Parathyroid adenoma (tissue), 2 donors: Measurements from ENCODE around the gene MINPP1.

Experiments used
- H2AFZ ChIP-seq: fragments of 300-600 bp; sonication (generic); one replicate; pipeline ENCODE4 v1.7.0; 2017; ENCODE audit warnings: antibody characterized with exemption, mild to moderate bottlenecking
- H3K27ac ChIP-seq: fragments of 300-600 bp; sonication (generic); one replicate; pipeline ENCODE4 v1.7.0; 2017
- H3K27me3 ChIP-seq: fragments of 300-600 bp; sonication (generic); one replicate; pipeline ENCODE4 v1.7.0; 2017; ENCODE audit warnings: low read length; ENCODE audit not compliant: control insufficient read depth, insufficient read depth
- H3K36me3 ChIP-seq: fragments of 300-600 bp; sonication (generic); one replicate; pipeline ENCODE4 v1.7.0; 2017; ENCODE audit warnings: low read length; ENCODE audit not compliant: control insufficient read depth, insufficient read depth
- H3K4me1 ChIP-seq: fragments of 300-600 bp; sonication (generic); one replicate; pipeline ENCODE4 v1.7.0; 2017; ENCODE audit warnings: control low read depth
- H3K4me2 ChIP-seq: fragments of 300-600 bp; sonication (generic); one replicate; pipeline ENCODE4 v1.7.0; 2017; ENCODE audit warnings: low read length
- H3K4me3 ChIP-seq: fragments of 300-600 bp; sonication (generic); one replicate; pipeline ENCODE4 v1.7.0; 2017; ENCODE audit warnings: low read depth, low read length
- H3K79me2 ChIP-seq: fragments of 300-600 bp; sonication (generic); one replicate; pipeline ENCODE4 v1.7.0; 2017; ENCODE audit warnings: control low read depth
- H3K9ac ChIP-seq: fragments of 300-600 bp; sonication (generic); one replicate; pipeline ENCODE4 v1.7.0; 2017; ENCODE audit warnings: mild to moderate bottlenecking
- H3K9me3 ChIP-seq: fragments of 300-600 bp; sonication (generic); one replicate; pipeline ENCODE4 v1.7.0; 2017; ENCODE audit warnings: low read length; ENCODE audit not compliant: control insufficient read depth
- CTCF ChIP-seq: fragments of 300-600 bp; sonication (generic); IDR thresholded peaks from one replicate; pipeline ENCODE4 v1.7.0; 2017; ENCODE audit warnings: antibody characterized with exemption, mild to moderate bottlenecking
- donor health status: primary hyperparathyroidism.

The MINPP1 gene

GRCh38 chr10:87506956-87507355 is 2.3 kb downstream of the MINPP1 start:
- Histone ChIP-seq H3K9ac (no peak overlapping the region), H3K4me2 (no peak overlapping the region), H3K9me3 (no peaks in the 10 kb centered on the region), H2AFZ (no peak overlapping the region), H3K4me3 (no peak overlapping the region), H3K4me1 (peaks cover 12% of the 10 kb centered on the region), H3K79me2 (peaks cover 10% of the 10 kb centered on the region), H3K36me3 (no peaks in the 10 kb centered on the region), H3K27me3 (no peaks in the 10 kb centered on the region), H3K27ac (no peak overlapping the region)
- TF ChIP-seq CTCF, result no peak

GRCh38 chr10:87507879-87508483 is 3.3 kb downstream of the MINPP1 start:
- no peaks in the 10 kb centered on the region for H3K36me3 ChIP-seq
- no peak overlapping the region for H3K27ac ChIP-seq
- peaks cover 10% of the 10 kb centered on the region for H3K79me2 ChIP-seq
- no peak overlapping the region for H3K4me2 ChIP-seq
- no peaks in the 10 kb centered on the region for H3K27me3 ChIP-seq
- no peak overlapping the region for H2AFZ ChIP-seq
- no peak overlapping the region for H3K4me3 ChIP-seq
- no peak overlapping the region for H3K9ac ChIP-seq
- no peaks in the 10 kb centered on the region for H3K9me3 ChIP-seq
- H3K4me1 ChIP-seq, result peaks cover 12% of the 10 kb centered on the region
- no peak for TF ChIP-seq CTCF

DNA sequence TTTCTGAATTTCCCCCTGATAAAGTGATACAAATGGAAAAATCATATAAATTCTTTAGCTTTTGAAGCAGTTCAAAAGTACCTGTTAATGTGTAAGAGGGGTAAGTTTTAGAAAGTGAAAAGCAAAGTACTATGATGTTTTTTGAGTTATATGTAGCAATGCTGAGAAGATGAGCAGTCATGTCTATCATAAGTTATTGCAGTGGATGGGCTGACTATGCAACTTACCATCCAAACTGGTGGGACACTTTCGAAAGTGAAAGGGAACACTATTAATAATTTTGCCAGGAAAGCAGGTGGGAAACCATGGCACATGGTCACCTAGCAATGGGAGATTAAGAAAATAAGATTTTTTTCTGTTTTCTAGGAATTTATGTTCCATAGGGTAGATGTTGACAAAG is 4.1 kb downstream of the MINPP1 start:
- Histone ChIP-seq H3K9me3 (no peaks in the 10 kb centered on the region), H3K4me1 (peaks cover 12% of the 10 kb centered on the region), H3K36me3 (no peaks in the 10 kb centered on the region), H2AFZ (no peak overlapping the region), H3K9ac (no peak overlapping the region), H3K4me2 (no peak overlapping the region), H3K27me3 (no peaks in the 10 kb centered on the region), H3K79me2 (peaks cover 10% of the 10 kb centered on the region), H3K27ac (no peak overlapping the region), H3K4me3 (no peak overlapping the region)
- no peak for TF ChIP-seq CTCF

DNA sequence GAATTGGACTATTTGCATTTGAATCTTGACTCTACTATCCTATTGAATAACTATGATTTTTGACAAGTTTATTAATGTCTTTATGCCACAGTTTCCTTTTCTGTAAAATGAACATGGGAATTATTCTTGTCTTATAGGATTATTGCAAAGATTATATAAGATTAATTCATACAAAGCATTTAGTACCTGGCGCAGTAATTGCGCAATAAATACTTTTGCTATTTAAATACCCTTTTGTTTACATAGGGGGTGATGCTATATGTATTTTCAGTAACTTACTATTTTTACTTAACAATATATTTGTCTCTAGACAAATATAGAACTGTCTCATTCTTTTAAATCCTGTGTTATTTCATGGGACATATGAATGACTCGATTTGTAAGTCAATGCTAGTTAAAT is 5.3 kb downstream of the MINPP1 start:
- Histone ChIP-seq H3K4me2 (no peak overlapping the region), H3K27me3 (no peaks in the 10 kb centered on the region), H3K4me3 (no peak overlapping the region), H3K9ac (no peak overlapping the region), H2AFZ (no peak overlapping the region), H3K36me3 (no peaks in the 10 kb centered on the region), H3K4me1 (peaks cover 12% of the 10 kb centered on the region), H3K27ac (no peak overlapping the region), H3K9me3 (no peaks in the 10 kb centered on the region), H3K79me2 (peaks cover 10% of the 10 kb centered on the region)
- TF ChIP-seq CTCF, result no peak

DNA sequence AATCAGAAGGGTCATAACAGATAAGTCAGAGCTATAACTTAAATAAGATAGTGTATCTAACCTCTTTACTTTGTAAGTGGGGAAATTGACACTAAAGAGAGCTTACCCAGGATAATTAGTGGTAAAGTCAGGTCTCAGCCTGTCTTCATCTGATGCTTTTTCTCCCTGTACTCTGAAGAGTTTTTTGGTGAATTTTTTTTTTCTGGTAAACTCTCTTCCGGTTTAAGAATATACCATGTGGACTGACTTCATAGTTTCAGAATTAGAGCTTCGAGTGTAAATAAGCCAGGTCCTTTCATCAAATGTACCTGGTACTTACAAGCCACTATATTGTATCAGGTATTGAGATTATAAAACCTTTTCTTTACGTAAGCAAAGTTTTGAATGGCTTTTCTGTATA is 6.8 kb downstream of the MINPP1 start:
- H3K4me1 ChIP-seq, result peaks cover 6% of the 10 kb centered on the region
- H3K79me2 ChIP-seq, result peaks cover 5% of the 10 kb centered on the region
- H3K9ac ChIP-seq, result no peak overlapping the region
- no peak overlapping the region for H3K4me3 ChIP-seq
- no peaks in the 10 kb centered on the region for H3K36me3 ChIP-seq
- H3K4me2 ChIP-seq, result no peak overlapping the region
- H3K27ac ChIP-seq, result no peak overlapping the region
- TF ChIP-seq CTCF, result no peak
- H3K9me3 ChIP-seq, result no peaks in the 10 kb centered on the region
- H3K27me3 ChIP-seq, result no peaks in the 10 kb centered on the region
- no peak overlapping the region for H2AFZ ChIP-seq
